AG09309 (cell line): Measurements from ENCODE around the gene ITPR1.

ENCODE experiments used
- DNase-seq: peaks from one replicate; pipeline ENCODE4 v3.0.0-alpha.2; 2010; ENCODE audit warnings: low read depth
- H3K4me3 ChIP-seq: 2 replicates; pipeline ENCODE4 v1.5.1; 2011; ENCODE audit warnings: mild to moderate bottlenecking, low read depth, low read length, moderate library complexity; ENCODE audit not compliant: control insufficient read depth
- TF ChIP-seq, protein P1 (sequence below): IDR thresholded peaks from 2 replicates; pipeline ENCODE4 v1.5.1; 2011; ENCODE audit warnings: mild to moderate bottlenecking, low read depth, low read length, inconsistent platforms; ENCODE audit not compliant: insufficient read depth, control insufficient read depth; ENCODE audit errors: missing control alignments

The ITPR1 gene

DNA sequence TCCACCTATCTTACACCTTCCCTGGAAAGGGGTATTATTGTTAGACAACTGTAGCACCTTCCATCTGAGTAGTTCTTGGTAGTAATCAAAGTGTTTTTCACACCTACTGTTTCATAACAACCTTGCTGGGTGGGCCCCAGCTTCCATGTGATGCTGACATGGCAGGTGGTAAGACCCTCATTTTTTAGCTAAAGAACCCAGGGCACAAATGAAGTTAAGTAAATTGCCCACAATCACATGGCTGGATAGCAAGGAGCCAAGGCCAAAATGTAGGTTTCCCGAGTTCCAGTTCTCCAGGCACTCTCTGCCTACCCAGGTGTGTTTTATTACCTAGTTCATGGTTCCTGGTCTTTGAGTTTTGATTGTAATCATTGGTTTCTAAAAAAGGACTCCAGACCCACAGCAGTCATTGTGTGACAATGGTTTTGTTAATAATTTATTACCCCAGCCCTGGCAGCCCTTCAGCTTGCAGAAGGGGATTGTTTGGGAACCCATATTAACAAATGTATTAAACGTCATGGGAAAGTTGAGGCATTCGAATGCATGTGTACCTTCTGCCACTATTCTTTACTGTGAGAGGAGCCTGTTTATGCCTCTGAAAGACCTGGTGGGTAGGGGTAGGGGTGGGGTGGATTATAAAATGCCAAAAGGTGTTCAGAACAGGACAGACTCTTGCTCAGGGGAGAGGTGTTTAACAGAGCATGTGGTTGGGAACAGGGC lies 263.9 kb downstream of the ITPR1 start:
- H3K4me3 ChIP-seq = no peak overlapping the region
- DNase-seq = no peak
- TF ChIP-seq, protein P1, sequence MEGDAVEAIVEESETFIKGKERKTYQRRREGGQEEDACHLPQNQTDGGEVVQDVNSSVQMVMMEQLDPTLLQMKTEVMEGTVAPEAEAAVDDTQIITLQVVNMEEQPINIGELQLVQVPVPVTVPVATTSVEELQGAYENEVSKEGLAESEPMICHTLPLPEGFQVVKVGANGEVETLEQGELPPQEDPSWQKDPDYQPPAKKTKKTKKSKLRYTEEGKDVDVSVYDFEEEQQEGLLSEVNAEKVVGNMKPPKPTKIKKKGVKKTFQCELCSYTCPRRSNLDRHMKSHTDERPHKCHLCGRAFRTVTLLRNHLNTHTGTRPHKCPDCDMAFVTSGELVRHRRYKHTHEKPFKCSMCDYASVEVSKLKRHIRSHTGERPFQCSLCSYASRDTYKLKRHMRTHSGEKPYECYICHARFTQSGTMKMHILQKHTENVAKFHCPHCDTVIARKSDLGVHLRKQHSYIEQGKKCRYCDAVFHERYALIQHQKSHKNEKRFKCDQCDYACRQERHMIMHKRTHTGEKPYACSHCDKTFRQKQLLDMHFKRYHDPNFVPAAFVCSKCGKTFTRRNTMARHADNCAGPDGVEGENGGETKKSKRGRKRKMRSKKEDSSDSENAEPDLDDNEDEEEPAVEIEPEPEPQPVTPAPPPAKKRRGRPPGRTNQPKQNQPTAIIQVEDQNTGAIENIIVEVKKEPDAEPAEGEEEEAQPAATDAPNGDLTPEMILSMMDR = no peak

DNA sequence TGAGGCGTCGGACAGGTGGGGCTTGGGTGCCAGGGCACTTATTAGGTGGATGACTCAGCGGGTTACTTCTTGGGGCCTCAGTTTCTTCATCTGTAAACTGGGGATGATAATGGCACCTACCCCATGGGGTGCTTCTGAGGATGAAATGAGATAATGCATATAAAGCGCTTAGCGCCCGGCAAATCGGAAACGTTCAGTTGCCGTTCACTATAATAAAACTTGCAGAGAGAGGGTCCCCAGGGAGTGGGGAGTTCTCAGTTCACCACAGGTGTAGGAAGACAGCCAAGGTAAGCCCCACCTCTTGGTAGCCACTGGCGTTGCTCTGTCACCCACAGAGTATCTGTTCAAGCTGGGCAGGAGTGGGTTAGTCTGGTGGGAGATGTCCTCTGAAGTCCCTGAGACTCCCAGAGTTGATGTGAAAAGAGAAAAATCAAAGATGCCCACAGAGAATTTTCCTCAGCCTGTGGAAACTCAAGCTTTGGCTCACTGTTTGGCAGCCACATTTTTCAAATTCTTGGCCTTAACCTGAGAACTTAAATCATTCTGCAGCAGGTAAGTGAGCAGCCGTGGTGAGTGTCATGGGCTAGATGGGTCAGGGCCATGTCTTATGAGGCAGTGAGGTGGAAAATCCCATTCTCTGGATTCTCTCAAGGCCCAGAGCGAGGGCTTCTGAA lies 264.6 kb downstream of the ITPR1 start:
- DNase-seq = no peak
- TF ChIP-seq, protein P1 = no peak
- H3K4me3 ChIP-seq = no peak overlapping the region

DNA sequence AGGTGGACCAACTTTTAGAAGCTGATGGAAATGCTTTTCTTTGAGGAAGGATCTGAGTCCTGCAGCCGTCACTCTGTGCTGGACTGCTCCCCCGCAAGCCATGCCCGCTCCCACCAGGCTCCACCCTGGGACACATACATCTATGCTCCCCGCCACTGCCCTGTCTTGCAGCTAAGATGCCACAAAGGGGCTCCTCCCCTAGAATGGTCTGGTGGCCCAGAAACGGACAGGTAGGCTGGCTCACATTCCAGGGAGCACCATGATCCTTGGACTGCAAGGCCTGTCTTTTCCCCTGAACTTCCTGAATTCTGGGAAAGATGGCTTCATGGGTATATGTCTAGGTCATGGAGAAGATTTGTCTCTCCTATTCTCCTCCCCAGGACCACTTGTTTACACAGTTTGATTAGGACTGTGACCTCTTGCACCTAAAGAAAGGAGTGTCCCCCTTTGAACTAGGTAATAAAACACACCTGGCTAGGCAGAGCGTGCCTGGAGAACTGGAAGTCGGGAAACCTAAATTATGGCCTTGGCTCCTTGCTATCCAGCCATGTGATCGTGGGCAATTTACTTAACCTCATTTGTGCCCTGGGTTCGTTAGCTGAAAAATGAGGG lies 265.2 kb downstream of the ITPR1 start:
- no peak for DNase-seq
- TF ChIP-seq, protein P1 = no peak
- no peak overlapping the region for H3K4me3 ChIP-seq

DNA sequence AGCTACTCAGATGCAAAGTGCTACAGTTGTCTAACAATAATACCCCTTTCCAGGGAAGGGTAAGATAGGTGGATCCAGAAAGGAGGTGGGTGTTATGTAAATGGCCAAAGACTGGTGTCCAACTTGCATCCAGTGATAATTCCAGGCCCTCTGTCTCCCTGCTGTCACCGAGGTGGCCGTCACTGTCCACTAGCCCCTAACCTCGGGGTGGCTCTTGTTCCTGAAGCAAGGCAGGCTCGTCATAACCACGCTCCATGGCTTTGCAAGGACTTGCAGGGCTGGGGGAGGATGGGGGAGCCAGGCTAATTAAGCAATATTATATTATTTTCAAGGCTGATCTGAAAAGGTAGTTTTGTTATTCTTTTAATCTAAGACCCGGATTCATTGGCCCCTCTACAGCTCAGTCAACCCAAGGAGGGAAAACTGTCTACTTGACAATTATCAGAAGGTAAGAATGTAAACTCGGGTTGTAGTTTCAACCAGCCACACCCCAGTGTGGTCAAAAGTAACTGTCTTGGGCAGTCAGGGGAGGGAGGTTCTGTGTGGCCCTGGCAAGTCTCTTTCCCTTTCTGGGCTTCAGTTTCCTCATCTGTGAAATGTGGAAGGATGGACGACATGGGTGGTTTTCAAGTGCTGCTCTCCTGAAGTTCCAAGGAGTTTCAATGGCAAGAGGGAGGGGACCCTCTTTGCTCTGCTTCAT lies 266.0 kb downstream of the ITPR1 start:
- no peak overlapping the region for H3K4me3 ChIP-seq
- TF ChIP-seq, protein P1 = no peak
- DNase-seq = no peak

DNA sequence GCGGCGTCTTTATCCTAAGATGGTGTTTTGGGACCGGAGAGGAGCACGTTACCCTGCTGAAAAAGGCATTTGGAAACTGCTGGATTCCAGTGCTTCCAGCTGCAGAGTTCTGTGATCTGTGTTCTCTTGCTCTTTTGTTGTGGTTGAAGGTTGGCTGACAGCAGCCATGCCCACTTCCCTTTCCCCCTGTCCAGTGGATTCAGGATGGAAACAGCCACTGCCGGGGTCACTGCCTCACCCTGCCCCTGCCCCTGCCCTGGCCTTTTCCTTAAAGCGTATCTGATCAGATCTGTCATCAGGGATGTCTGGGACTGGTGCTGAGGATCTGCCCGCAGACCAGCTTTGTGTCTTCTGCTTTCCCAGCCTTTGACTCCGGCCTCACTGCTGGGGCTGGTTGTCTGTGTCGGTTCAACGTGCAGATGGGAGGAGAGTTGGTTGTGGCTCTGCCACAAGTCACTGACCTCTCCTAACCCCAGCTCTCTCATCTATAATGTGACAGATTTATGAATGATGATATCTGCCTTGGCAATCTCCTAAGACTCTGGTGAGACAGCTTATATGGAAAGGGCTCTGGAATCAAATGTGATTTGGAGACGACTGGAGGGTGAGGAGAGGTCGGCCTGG lies 266.7 kb downstream of the ITPR1 start:
- H3K4me3 ChIP-seq = no peak overlapping the region

More for the DNA sequence above, 266.7 kb downstream of the ITPR1 start:
- DNase-seq = no peak
- TF ChIP-seq, protein P1 = no peak
